Calu3 (cell line): Measurements from ENCODE around the gene CCDC88A. TPM values are rescaled to one million over a fixed set of nuclear protein-coding genes. Genes with fewer than 3 reads are reported as not detected.

Experiments
- BruUV-seq: library from RNA; stranded (reverse); fragments of 400-500 nt; replicated peaks from 2 replicates; lab custom pipeline; 2021; lab: Mats Ljungman, UMichigan
- CTCF ChIA-PET: fragments of 300-600 bp; sonication (Branson Sonifier 250); formaldehyde crosslinking; loops from one replicate; lab custom pipeline; 2022; ENCODE audit warnings: antibody characterized with exemption; lab: Charles Lee
- DNase-seq: peaks from one replicate; pipeline ENCODE4 v3.0.0; 2022
- H3K27ac Mint-ChIP-seq: one replicate; pipeline ENCODE4 v1.8.0; 2022; ENCODE audit warnings: mixed read lengths; ENCODE audit not compliant: unreplicated experiment
- H3K27me3 Mint-ChIP-seq: one replicate; pipeline ENCODE4 v1.8.0; 2022; ENCODE audit warnings: mixed read lengths; ENCODE audit not compliant: unreplicated experiment
- H3K36me3 Mint-ChIP-seq: one replicate; pipeline ENCODE4 v1.8.0; 2022; ENCODE audit warnings: mild to moderate bottlenecking, moderate library complexity, mixed read lengths; ENCODE audit not compliant: insufficient read depth, unreplicated experiment
- H3K4me1 Mint-ChIP-seq: one replicate; pipeline ENCODE4 v1.8.0; 2022; ENCODE audit warnings: mild to moderate bottlenecking, low read depth, mixed read lengths; ENCODE audit not compliant: unreplicated experiment
- H3K4me3 Mint-ChIP-seq: one replicate; pipeline ENCODE4 v1.8.0; 2022; ENCODE audit warnings: mild to moderate bottlenecking, low read depth, moderate library complexity, mixed read lengths; ENCODE audit not compliant: unreplicated experiment
- H3K9me3 Mint-ChIP-seq: one replicate; pipeline ENCODE4 v1.8.0; 2022; ENCODE audit warnings: low read depth, mixed read lengths; ENCODE audit not compliant: unreplicated experiment
- intact Hi-C: fragments of 100-400 bp; cut with micrococcal nuclease; formaldehyde crosslinking; loops from one replicate; pipeline ENCODE4 v1.10.0; 2022; ENCODE audit not compliant: unreplicated experiment
- total RNA-seq: library from RNA; stranded (reverse); gene quantifications from 2 replicates; pipeline ENCODE4 v1.2.3, GENCODE V29; 2022
- TF ChIP-seq, protein P1 (sequence below): fragments of 200-600 bp; IDR thresholded peaks from one replicate; pipeline ENCODE4 v1.8.0; 2022; ENCODE audit warnings: antibody characterized with exemption; ENCODE audit not compliant: unreplicated experiment

The CCDC88A gene
- total RNA-seq, 1 experiment from 2014 or later = 49.7 TPM

DNA sequence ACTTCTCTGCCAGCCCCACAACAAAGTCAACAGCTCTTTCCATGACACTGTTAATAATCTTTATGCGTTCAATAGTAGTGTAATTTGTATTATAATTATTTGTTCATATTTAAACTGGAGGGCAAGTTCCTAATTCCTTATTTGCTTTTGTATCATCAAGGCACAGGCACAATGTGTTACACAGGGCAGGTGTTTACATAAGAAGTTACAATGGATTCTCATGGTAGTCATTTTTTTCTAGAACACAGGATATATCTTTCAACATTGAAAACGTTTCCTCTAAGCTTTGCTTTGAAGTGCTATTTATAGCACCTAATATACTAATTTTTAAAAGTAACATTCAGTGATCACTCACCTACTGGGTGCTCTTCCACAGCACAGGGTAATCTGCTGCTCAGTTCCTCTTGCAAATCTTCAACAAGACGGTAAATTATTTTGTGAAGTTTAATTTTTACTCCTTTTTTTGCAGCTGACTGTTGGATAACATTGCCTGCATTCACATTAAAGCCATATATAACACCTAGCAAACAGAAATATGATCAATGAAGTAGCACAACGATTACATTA lies 179.9 kb downstream of the CCDC88A start:
- CTCF ChIA-PET = no interaction called here
- BruUV-seq = no TSS peak
- H3K27ac Mint-ChIP-seq = no peak overlapping the region
- H3K9me3 Mint-ChIP-seq = no peaks in the 10 kb centered on the region
- intact Hi-C loops = loop anchor here (10.0 kb wide), 2 partner anchors 195 to 275 kb away; partner anchors contain the start of gene CFAP36
- DNase-seq = no peak
- H3K36me3 Mint-ChIP-seq = peaks cover 31% of the 10 kb centered on the region
- no peak overlapping the region for H3K4me3 Mint-ChIP-seq
- TF ChIP-seq, protein P1, sequence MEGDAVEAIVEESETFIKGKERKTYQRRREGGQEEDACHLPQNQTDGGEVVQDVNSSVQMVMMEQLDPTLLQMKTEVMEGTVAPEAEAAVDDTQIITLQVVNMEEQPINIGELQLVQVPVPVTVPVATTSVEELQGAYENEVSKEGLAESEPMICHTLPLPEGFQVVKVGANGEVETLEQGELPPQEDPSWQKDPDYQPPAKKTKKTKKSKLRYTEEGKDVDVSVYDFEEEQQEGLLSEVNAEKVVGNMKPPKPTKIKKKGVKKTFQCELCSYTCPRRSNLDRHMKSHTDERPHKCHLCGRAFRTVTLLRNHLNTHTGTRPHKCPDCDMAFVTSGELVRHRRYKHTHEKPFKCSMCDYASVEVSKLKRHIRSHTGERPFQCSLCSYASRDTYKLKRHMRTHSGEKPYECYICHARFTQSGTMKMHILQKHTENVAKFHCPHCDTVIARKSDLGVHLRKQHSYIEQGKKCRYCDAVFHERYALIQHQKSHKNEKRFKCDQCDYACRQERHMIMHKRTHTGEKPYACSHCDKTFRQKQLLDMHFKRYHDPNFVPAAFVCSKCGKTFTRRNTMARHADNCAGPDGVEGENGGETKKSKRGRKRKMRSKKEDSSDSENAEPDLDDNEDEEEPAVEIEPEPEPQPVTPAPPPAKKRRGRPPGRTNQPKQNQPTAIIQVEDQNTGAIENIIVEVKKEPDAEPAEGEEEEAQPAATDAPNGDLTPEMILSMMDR = no peak
- no peaks in the 10 kb centered on the region for H3K27me3 Mint-ChIP-seq
- H3K4me1 Mint-ChIP-seq = no peaks in the 10 kb centered on the region

Other genes with a start within 250 kb of the CCDC88A start
- 8.4 and 10.4 TPM in 2 replicates for gene CLHC1, start 187.6 kb downstream of the CCDC88A start, total RNA-seq
- 702 and 747 TPM in 2 replicates for gene RPS27A, start 187.2 kb downstream of the CCDC88A start, total RNA-seq
- 34.3 and 45.1 TPM in 2 replicates for gene MTIF2, start 150.6 kb downstream of the CCDC88A start, total RNA-seq
- 29.6 and 29.8 TPM in 2 replicates for gene CFAP36, start 99.9 kb upstream of the CCDC88A start, total RNA-seq
- gene PPP4R3B, start 197.8 kb upstream of the CCDC88A start, total RNA-seq = 49.2 and 59.1 TPM in 2 replicates